HepG2 (cell line): ENCODE results near the gene ACOT8. TPM values are rescaled to one million over a fixed set of nuclear protein-coding genes. Genes with fewer than 3 reads are reported as not detected.

Source experiments
- ATAC-seq: fragments of 200-7000 bp; cut with Tn5 transposase; 3 replicates; pipeline ENCODE4 v1.9.1; 2020; ENCODE audit warnings: mild to moderate bottlenecking, moderate library complexity
- BruUV-seq: library from RNA; stranded (reverse); fragments of 400-500 nt; replicated peaks from 2 replicates; lab custom pipeline; 2021; lab: Mats Ljungman, UMichigan
- CTCF ChIA-PET: fragments of 300-600 bp; formaldehyde crosslinking; extraction: SDS; loops from one replicate; lab custom pipeline; 2021; ENCODE audit warnings: low total read pairs, inconsistent platforms, low intra/inter-chr PET ratio; lab: Yijun Ruan, JAX
- POLR2A ChIA-PET: fragments of 350-600 bp; sonication (Branson Sonifier 250); formaldehyde crosslinking; loops from one replicate; lab custom pipeline; 2020; ENCODE audit warnings: antibody characterized with exemption, inconsistent platforms; lab: Yijun Ruan, JAX
- DNase-seq: peaks from one replicate; pipeline ENCODE4 v3.0.0-alpha.2; 2015; ENCODE audit warnings: low spot score
- FAIRE-seq: peaks from 3 replicates; lab custom pipeline; 2011; peaks lifted over from hg19 to GRCh38; lab: Jason Lieb, UNC
- H2AFZ ChIP-seq: one replicate; pipeline ENCODE4 v1.6.1; 2011; ENCODE audit warnings: low read length, inconsistent platforms
- H3K27ac ChIP-seq: fragments of 300-600 bp; 3 replicates; pipeline ENCODE4 v1.8.0; 2011; ENCODE audit warnings: mixed run types, mild to moderate bottlenecking, mixed read lengths, low read length, inconsistent platforms; ENCODE audit not compliant: insufficient read depth; ENCODE audit errors: extremely low read length
- H3K27me3 ChIP-seq, 2 experiments: fragments of 200-600 bp in 1 of 2; 2 replicates in 1 of 2; 3 replicates in 1 of 2; pipeline versions ENCODE4 v1.6.0 to v1.8.0; 2011; ENCODE audit warnings: low read length in 2 of 2, mild to moderate bottlenecking in 2 of 2, moderate library complexity in 2 of 2, inconsistent platforms in 1 of 2; ENCODE audit not compliant: insufficient read depth in 2 of 2, control insufficient read depth in 1 of 2
- H3K36me3 ChIP-seq, 2 experiments: fragments of 200-600 bp in 1 of 2; replicated peaks in 1 of 2; 2 replicates in 1 of 2; 3 replicates in 1 of 2; pipeline versions ENCODE4 v1.5.1 to v1.8.0; 2011; ENCODE audit warnings: low read length in 2 of 2, inconsistent platforms in 1 of 2; ENCODE audit not compliant: insufficient read depth in 2 of 2, control insufficient read depth in 1 of 2
- H3K4me1 ChIP-seq: 2 replicates; pipeline ENCODE4 v1.5.1; 2012; ENCODE audit warnings: low read length, inconsistent platforms; ENCODE audit not compliant: insufficient read depth
- H3K4me2 ChIP-seq: 2 replicates; pipeline ENCODE4 v1.6.0; 2011; ENCODE audit warnings: low read depth, low read length, inconsistent platforms
- H3K4me3 ChIP-seq, 3 experiments: fragments of 200-600 bp in 1 of 3; sonication (generic), shearing (Covaris generic) in 1 of 3; replicated peaks in 1 of 3; 2 replicates each; pipeline ENCODE4 v1.5.1; 2011 to 2016; ENCODE audit warnings: low read length in 3 of 3, inconsistent platforms in 2 of 3, low read depth in 2 of 3, mild to moderate bottlenecking in 2 of 3, control low read depth in 1 of 3, mixed read lengths in 1 of 3; ENCODE audit not compliant: insufficient read depth in 1 of 3
- H3K79me2 ChIP-seq: one replicate; pipeline ENCODE4 v1.6.1; 2011; ENCODE audit warnings: low read length, inconsistent platforms; ENCODE audit not compliant: insufficient read depth
- H3K9ac ChIP-seq: 2 replicates; pipeline ENCODE4 v1.6.0; 2011; ENCODE audit warnings: mild to moderate bottlenecking, low read depth, low read length, inconsistent platforms; ENCODE audit not compliant: insufficient read depth
- H3K9me3 ChIP-seq: 2 replicates; pipeline ENCODE4 v1.5.1; 2012; ENCODE audit warnings: mild to moderate bottlenecking, low read length
- H4K20me1 ChIP-seq: 2 replicates; pipeline ENCODE4 v1.6.0; 2011; ENCODE audit warnings: inconsistent platforms, mild to moderate bottlenecking, low read length, moderate library complexity; ENCODE audit not compliant: insufficient read depth
- AGO2 ChIP-seq: fragments of 200-400 bp; formaldehyde crosslinking; optimal IDR thresholded peaks from 2 replicates; pipeline ENCODE3; 2017; ENCODE audit warnings: mild to moderate bottlenecking, low read depth, low read length, moderate library complexity
- CBFB ChIP-seq: sonication (generic); formaldehyde crosslinking; IDR thresholded peaks from 2 replicates; pipeline ENCODE4 v1.4.0; 2020; ENCODE audit warnings: missing genetic modification reagents
- FOSL1 ChIP-seq: sonication (generic); formaldehyde crosslinking; IDR thresholded peaks from 2 replicates; pipeline ENCODE4 v1.9.0; 2021; ENCODE audit warnings: missing genetic modification reagents, borderline replicate concordance
- FOXK2 ChIP-seq: fragments of 450-650 bp; IDR thresholded peaks from 2 replicates; pipeline ENCODE4 v1.6.1; 2016
- FOXM1 ChIP-seq: sonication (generic); formaldehyde crosslinking; IDR thresholded peaks from 2 replicates; pipeline ENCODE4 v1.5.0; 2020; ENCODE audit warnings: missing genetic modification reagents
- HOXA7 ChIP-seq: sonication (generic); formaldehyde crosslinking; IDR thresholded peaks from 2 replicates; pipeline ENCODE4 v1.8.1; 2022; ENCODE audit warnings: mild to moderate bottlenecking, missing genetic modification reagents, moderate library complexity
- NFIB ChIP-seq: sonication (generic); formaldehyde crosslinking; IDR thresholded peaks from 2 replicates; pipeline ENCODE4 v1.9.0; 2021; ENCODE audit warnings: missing genetic modification reagents, mild to moderate bottlenecking, borderline replicate concordance
- PAX8 ChIP-seq: sonication (generic); formaldehyde crosslinking; IDR thresholded peaks from 2 replicates; pipeline ENCODE4 v1.8.0; 2022; ENCODE audit warnings: mild to moderate bottlenecking, missing genetic modification reagents, borderline replicate concordance
- PCBP1 ChIP-seq: fragments of 200-400 bp; formaldehyde crosslinking; IDR thresholded peaks from 2 replicates; pipeline ENCODE4 v1.6.1; 2017; ENCODE audit warnings: mild to moderate bottlenecking, low read depth, low read length, borderline replicate concordance
- PPARG ChIP-seq: conservative IDR thresholded peaks from 2 replicates; pipeline ENCODE4 v1.6.1; 2016; ENCODE audit warnings: missing biosample characterization, missing genetic modification reagents
- RFX5 ChIP-seq: IDR thresholded peaks from 2 replicates; pipeline ENCODE4 v1.6.1; 2011; ENCODE audit warnings: low read depth, low read length, improper control_type of control experiment
- SP140L ChIP-seq: sonication (generic); formaldehyde crosslinking; IDR thresholded peaks from 2 replicates; pipeline ENCODE4 v1.4.0; 2020; ENCODE audit warnings: missing genetic modification reagents, borderline replicate concordance
- THYN1 ChIP-seq: sonication (generic); formaldehyde crosslinking; IDR thresholded peaks from 2 replicates; pipeline ENCODE4 v1.8.1; 2023; ENCODE audit warnings: low read depth, mild to moderate bottlenecking, moderate library complexity, missing genetic modification reagents, borderline replicate concordance
- ZBTB38 ChIP-seq: sonication (generic); formaldehyde crosslinking; IDR thresholded peaks from 2 replicates; pipeline ENCODE4 v1.5.1; 2020; ENCODE audit warnings: mild to moderate bottlenecking, missing genetic modification reagents
- ZC3H4 ChIP-seq: sonication (generic); formaldehyde crosslinking; IDR thresholded peaks from 2 replicates; pipeline ENCODE4 v1.4.0; 2020; ENCODE audit warnings: missing genetic modification reagents, borderline replicate concordance
- ZNF10 ChIP-seq: sonication (generic); formaldehyde crosslinking; IDR thresholded peaks from 2 replicates; pipeline ENCODE4 v1.4.0; 2020; ENCODE audit warnings: mild to moderate bottlenecking, low read depth, missing genetic modification reagents, borderline replicate concordance
- ZNF235 ChIP-seq: sonication (generic); formaldehyde crosslinking; IDR thresholded peaks from 2 replicates; pipeline ENCODE4 v1.8.1; 2023; ENCODE audit warnings: mild to moderate bottlenecking, missing genetic modification reagents, borderline replicate concordance
- WGBS: methylation state at CpG from one replicate; pipeline ENCODE4 v1.1.6; 2017; ENCODE audit warnings: low lambda C conversion rate; 5-methylcytosine and 5-hydroxymethylcytosine counted together
- in situ Hi-C: cut with HindIII; loops from 2 replicates; pipeline ENCODE4 v1.10.0; 2017; ENCODE audit warnings: low pct_unique_long_range_greater_than_20kb; ENCODE audit not compliant: extremely low pct_ligation_motif_present
- intact Hi-C: fragments of 100-400 bp; cut with micrococcal nuclease; formaldehyde crosslinking; loops from one replicate; pipeline ENCODE4 v1.10.0; 2022; ENCODE audit not compliant: unreplicated experiment
- polyA plus RNA-seq, 8 experiments: library from polyadenylated mRNA; depleted of rRNA in 3 of 8; stranded (reverse) in 7 of 8; unstranded in 1 of 8; fragments of >200 nt; fragmentation: Illumina TruSeq in 4 of 8; extraction: Trizol in 4 of 8; gene quantifications; 2 replicates each; pipeline versions ENCODE4 v1.2.1 to v1.2.3, GENCODE V29; 2011 to 2016; ENCODE audit warnings: low read depth in 4 of 8, missing spikeins in 1 of 8, mixed read lengths in 1 of 8; ENCODE audit not compliant: insufficient read depth in 1 of 8
- total RNA-seq, 5 experiments: library from RNA; depleted of rRNA; stranded (reverse); fragments of >200 nt; fragmentation: Illumina TruSeq; extraction: Trizol; gene quantifications; 2 replicates each; pipeline ENCODE4 v1.2.3, GENCODE V29; 2016; ENCODE audit warnings: low read depth in 1 of 5
- TF ChIP-seq, protein P1 (sequence below): sonication (generic); formaldehyde crosslinking; IDR thresholded peaks from 2 replicates; pipeline ENCODE4 v1.4.0; 2020; ENCODE audit warnings: missing genetic modification reagents, borderline replicate concordance

ACOT8 gene
- total and polyA plus RNA-seq, 2 of the 13 experiments (the other 11 are each of a cell fraction or from before 2014, with no cell fraction given) = 31.4 to 45.5 TPM

DNA sequence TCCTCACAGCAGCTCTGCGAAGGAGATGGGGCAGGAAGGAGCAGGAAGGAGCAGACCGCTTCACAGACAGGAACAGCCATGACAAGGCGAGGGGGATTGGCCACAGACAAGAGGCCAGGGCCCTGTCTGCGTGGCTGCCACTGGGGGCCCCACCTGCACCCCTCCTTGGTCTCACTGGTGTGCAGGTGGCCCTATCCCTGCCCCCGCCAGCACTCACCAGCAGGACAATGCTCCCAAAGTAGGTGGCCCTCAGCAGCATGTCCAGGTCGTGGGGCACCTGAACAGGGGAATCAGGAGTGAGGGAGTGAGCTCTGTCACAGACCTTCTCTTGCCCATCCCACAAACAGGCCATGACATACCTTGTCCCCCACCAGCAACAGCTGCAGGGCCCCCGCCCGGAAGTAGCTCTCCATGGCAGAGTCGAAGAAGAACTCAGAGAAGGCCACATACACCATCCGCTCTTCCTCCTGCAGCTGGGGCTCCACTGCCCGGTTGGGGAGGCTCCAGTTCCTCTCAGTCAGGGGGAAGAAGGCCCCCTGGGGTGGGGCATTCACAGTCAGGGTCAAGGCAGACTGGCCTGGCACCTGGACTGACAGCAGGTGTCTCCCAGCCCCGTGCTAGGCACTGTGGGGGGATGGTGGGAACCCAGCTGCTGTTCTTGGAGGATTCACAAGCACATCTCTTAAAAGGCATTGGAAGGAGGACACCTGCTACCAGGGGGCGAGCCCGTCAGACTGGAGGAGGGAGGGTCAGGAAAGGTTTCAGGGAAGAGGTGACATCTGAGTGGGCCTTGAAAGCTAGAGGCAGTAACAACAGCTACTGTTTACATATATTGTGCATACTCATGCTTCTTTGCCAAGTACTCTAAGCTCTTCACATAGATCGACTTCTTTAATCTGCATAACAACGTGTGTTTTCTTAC lies 47.7 kb upstream of the ACOT8 start (continued):
- TF ChIP-seq AGO2 (peak; percentile 69), HOXA7 (CRISPR knock-in tag) (no peak), PCBP1 (0 out of 2 replicates have a peak, but pooled peaks have one; percentile 23), NFIB (CRISPR knock-in tag) (0 out of 2 replicates have a peak, but pooled peaks have one; percentile 26), THYN1 (CRISPR knock-in tag) (no peak), FOSL1 (no peak), ZNF10 (no peak), CBFB (CRISPR knock-in tag) (no peak), PPARG (CRISPR knock-in tag) (no peak), FOXM1 (CRISPR knock-in tag) (no peak), RFX5 (no peak)

DNA sequence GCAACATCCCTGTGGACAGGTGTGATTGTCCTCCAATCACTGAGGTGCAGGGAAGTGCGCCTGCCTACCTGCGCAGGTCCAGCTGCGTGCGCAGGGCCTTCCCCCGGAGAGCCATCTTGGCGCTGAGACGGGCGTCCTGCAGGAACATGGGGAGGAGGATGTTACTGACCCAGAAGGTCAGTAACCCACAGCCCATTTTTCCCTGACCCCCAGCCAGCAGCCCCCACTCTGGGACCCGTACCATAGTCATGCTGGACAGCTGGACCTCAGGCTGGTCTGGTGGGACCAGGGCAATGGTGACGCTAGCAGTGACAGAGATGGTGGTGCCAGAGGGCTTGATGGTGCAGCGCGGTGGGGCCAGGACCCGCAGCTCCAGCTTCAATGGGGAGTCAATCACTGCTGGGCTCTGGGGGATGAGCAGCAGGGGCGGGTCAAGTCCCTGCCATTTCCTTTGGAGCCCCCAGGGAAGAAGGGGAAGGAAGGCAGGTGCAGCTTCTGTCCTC lies 45.1 kb upstream of the ACOT8 start:
- BruUV-seq = no TSS peak
- TF ChIP-seq PAX8 (CRISPR knock-in tag) = no peak
- TF ChIP-seq, protein P1, sequence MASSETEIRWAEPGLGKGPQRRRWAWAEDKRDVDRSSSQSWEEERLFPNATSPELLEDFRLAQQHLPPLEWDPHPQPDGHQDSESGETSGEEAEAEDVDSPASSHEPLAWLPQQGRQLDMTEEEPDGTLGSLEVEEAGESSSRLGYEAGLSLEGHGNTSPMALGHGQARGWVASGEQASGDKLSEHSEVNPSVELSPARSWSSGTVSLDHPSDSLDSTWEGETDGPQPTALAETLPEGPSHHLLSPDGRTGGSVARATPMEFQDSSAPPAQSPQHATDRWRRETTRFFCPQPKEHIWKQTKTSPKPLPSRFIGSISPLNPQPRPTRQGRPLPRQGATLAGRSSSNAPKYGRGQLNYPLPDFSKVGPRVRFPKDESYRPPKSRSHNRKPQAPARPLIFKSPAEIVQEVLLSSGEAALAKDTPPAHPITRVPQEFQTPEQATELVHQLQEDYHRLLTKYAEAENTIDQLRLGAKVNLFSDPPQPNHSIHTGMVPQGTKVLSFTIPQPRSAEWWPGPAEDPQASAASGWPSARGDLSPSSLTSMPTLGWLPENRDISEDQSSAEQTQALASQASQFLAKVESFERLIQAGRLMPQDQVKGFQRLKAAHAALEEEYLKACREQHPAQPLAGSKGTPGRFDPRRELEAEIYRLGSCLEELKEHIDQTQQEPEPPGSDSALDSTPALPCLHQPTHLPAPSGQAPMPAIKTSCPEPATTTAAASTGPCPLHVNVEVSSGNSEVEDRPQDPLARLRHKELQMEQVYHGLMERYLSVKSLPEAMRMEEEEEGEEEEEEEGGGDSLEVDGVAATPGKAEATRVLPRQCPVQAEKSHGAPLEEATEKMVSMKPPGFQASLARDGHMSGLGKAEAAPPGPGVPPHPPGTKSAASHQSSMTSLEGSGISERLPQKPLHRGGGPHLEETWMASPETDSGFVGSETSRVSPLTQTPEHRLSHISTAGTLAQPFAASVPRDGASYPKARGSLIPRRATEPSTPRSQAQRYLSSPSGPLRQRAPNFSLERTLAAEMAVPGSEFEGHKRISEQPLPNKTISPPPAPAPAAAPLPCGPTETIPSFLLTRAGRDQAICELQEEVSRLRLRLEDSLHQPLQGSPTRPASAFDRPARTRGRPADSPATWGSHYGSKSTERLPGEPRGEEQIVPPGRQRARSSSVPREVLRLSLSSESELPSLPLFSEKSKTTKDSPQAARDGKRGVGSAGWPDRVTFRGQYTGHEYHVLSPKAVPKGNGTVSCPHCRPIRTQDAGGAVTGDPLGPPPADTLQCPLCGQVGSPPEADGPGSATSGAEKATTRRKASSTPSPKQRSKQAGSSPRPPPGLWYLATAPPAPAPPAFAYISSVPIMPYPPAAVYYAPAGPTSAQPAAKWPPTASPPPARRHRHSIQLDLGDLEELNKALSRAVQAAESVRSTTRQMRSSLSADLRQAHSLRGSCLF (CRISPR knock-in tag) = no peak
- peak; percentile 19; the same call in 1 of the 2 replicates for TF ChIP-seq ZC3H4 (CRISPR knock-in tag)
- no peak for TF ChIP-seq ZNF235 (CRISPR knock-in tag)
- 0 out of 2 replicates have a peak, but pooled peaks have one; percentile 50 for TF ChIP-seq ZNF10
- TF ChIP-seq SP140L (CRISPR knock-in tag) = no peak
- 0 out of 2 replicates have a peak, but pooled peaks have one; percentile 34 for TF ChIP-seq ZBTB38
- TF ChIP-seq FOXK2 = no peak

More for the DNA sequence above, 45.1 kb upstream of the ACOT8 start:
- Histone ChIP-seq H3K27ac (no peak overlapping the region), H4K20me1 (no peaks in the 10 kb centered on the region), H3K4me3 (no peak overlapping the region), H3K9me3 (no peaks in the 10 kb centered on the region), H3K79me2 (no peaks in the 10 kb centered on the region), H3K9ac (no peak overlapping the region), H3K4me2 (no peak overlapping the region), H3K36me3 (peaks cover 18 to 19% of the 10 kb centered on the region in 2 experiments), H2AFZ (no peak overlapping the region), H3K27me3 (no peaks in the 10 kb centered on the region), H3K4me1 (peaks cover 31% of the 10 kb centered on the region)
- no peak for DNase-seq
- no peak for ATAC-seq
- ChIA-PET POLR2A (interaction anchor here (0.8 to 4.7 kb wide), 9 partner anchors 12 to 44 kb away, joined by 3 to 38 read pairs (median 8); partner anchors contain the start of genes CTSA, NEURL2, PCIF1 and ZSWIM1), CTCF (no interaction called here)
- in situ Hi-C loops (no loop called here), intact Hi-C loops (no loop called here)
- no peak for FAIRE-seq
- 94% methylated on average over 14 of the region's 14 CpGs for WGBS
